Measurements from ENCODE around the gene PHB1. TPM values are rescaled to one million over a fixed set of nuclear protein-coding genes. Genes with fewer than 3 reads are reported as not detected.
"Not testable (repeated sequence)": the region's sequence is repeated elsewhere in the genome, so short reads cannot be mapped to it uniquely, and the experiment has no call there.

PHB1 gene
- total RNA-seq, 1 donor from 2014 or later: 161 TPM

GRCh38 chr17:49387498-49388289, 27.0 kb downstream of the PHB1 start:
- DNase-seq (ENCODE audit: low spot score): no peak
- intact Hi-C loops (cut with DNase I): no loop called here

- intact Hi-C loops (cut with DNase I): no loop called here
- no peak for DNase-seq (ENCODE audit: low spot score)
Measured at GRCh38 chr17:49386373-49386772, 28.3 kb downstream of the PHB1 start.

- intact Hi-C loops (cut with DNase I): no loop called here
- no peak for DNase-seq (ENCODE audit: low spot score)
Measured at GRCh38 chr17:49384951-49385350, 29.7 kb downstream of the PHB1 start.

- intact Hi-C loops (cut with DNase I): no loop called here
Measured at GRCh38 chr17:49383060-49383459, 31.6 kb downstream of the PHB1 start.

GRCh38 chr17:49382556-49382955, 32.1 kb downstream of the PHB1 start:
- no peak for DNase-seq (ENCODE audit: low spot score)
- intact Hi-C loops (cut with DNase I): no loop called here

More at GRCh38 chr17:49383060-49383459, 31.6 kb downstream of the PHB1 start:
- peak; percentile 17 for DNase-seq (ENCODE audit: low spot score)

- intact Hi-C loops (cut with DNase I): no loop called here
- no peak for DNase-seq (ENCODE audit: low spot score)
Measured at GRCh38 chr17:49381793-49382192, 32.9 kb downstream of the PHB1 start.

GRCh38 chr17:49381033-49381432, 33.6 kb downstream of the PHB1 start:
- DNase-seq (ENCODE audit: low spot score): no peak
- intact Hi-C loops (cut with DNase I): no loop called here

GRCh38 chr17:49379926-49380325, 34.8 kb downstream of the PHB1 start:
- no peak for DNase-seq (ENCODE audit: low spot score)
- intact Hi-C loops (cut with DNase I): no loop called here

- DNase-seq (ENCODE audit: low spot score): no peak
Measured at GRCh38 chr17:49378311-49378710, 36.4 kb downstream of the PHB1 start.

GRCh38 chr17:49375544-49375943, 39.1 kb downstream of the PHB1 start:
- DNase-seq (ENCODE audit: low spot score): no peak
- intact Hi-C loops (cut with DNase I): no loop called here

More at GRCh38 chr17:49378311-49378710, 36.4 kb downstream of the PHB1 start:
- intact Hi-C loops (cut with DNase I): no loop called here

GRCh38 chr17:49373115-49373514, 41.6 kb downstream of the PHB1 start:
- no peak for DNase-seq (ENCODE audit: low spot score)
- intact Hi-C loops (cut with DNase I): no loop called here

GRCh38 chr17:49372425-49372824, 42.3 kb downstream of the PHB1 start:
- intact Hi-C loops (cut with DNase I): no loop called here
- no peak for DNase-seq (ENCODE audit: low spot score)

GRCh38 chr17:49370971-49371834, 43.5 kb downstream of the PHB1 start:
- intact Hi-C loops (cut with DNase I): no loop called here
- DNase-seq (ENCODE audit: low spot score): no peak

- no peak for DNase-seq (ENCODE audit: low spot score)
- intact Hi-C loops (cut with DNase I): no loop called here
Measured at GRCh38 chr17:49369760-49370159, 44.9 kb downstream of the PHB1 start.

GRCh38 chr17:49369089-49369488, 45.6 kb downstream of the PHB1 start:
- intact Hi-C loops (cut with DNase I): no loop called here

GRCh38 chr17:49365667-49366066, 49.0 kb downstream of the PHB1 start:
- intact Hi-C loops (cut with DNase I): no loop called here
- DNase-seq (ENCODE audit: low spot score): no peak

More at GRCh38 chr17:49369089-49369488, 45.6 kb downstream of the PHB1 start:
- no peak for DNase-seq (ENCODE audit: low spot score)

- DNase-seq (ENCODE audit: low spot score); intact Hi-C loops (cut with DNase I): not testable (repeated sequence)
Measured at GRCh38 chr17:49365126-49365525, 49.6 kb downstream of the PHB1 start.

- intact Hi-C loops (cut with DNase I): no loop called here
- no peak for DNase-seq (ENCODE audit: low spot score)
Measured at GRCh38 chr17:49364119-49364518, 50.6 kb downstream of the PHB1 start.

GRCh38 chr17:49363251-49363650, 51.4 kb downstream of the PHB1 start:
- DNase-seq (ENCODE audit: low spot score): no peak
- intact Hi-C loops (cut with DNase I): no loop called here

- intact Hi-C loops (cut with DNase I): no loop called here
- DNase-seq (ENCODE audit: low spot score): no peak
Measured at GRCh38 chr17:49362723-49363117, 52.0 kb downstream of the PHB1 start.

All from cardiac septum (tissue), 1 donor.